Esophagus squamous epithelium (tissue), 4 donors: ENCODE data around the gene IL2RG.

Experiments used
- CTCF ChIP-seq, 6 experiments: fragments of 450-650 bp in 4 of 6; fragments of 200-600 bp in 2 of 6; sonication (generic) in 2 of 6; IDR thresholded peaks; one replicate each; pipeline ENCODE4 v1.5.1; 2016 to 2019; ENCODE audit warnings: antibody characterized with exemption in 6 of 6, mild to moderate bottlenecking in 4 of 6, moderate library complexity in 4 of 6
- POLR2A ChIP-seq, 4 donors: fragments of 450-650 bp; IDR thresholded peaks; one replicate each; pipeline ENCODE4 v1.6.1; 2017; ENCODE audit warnings: antibody characterized with exemption in 4 of 4, mild to moderate bottlenecking in 4 of 4, moderate library complexity in 3 of 4

- no peak for TF ChIP-seq CTCF (IDR thresholded peaks at IDR 0.05)
- no peak for TF ChIP-seq POLR2A (IDR thresholded peaks at IDR 0.05)
These were observed 47.2 kb upstream of the IL2RG start for GRCh38 chrX:71158603-71159002.
